Occipital lobe (tissue), 2 donors: ENCODE data around the gene USP47. TPM values are rescaled to one million over a fixed set of nuclear protein-coding genes. Genes with fewer than 3 reads are reported as not detected.

Experiments
- DNase-seq: peaks from one replicate; lab custom pipeline; 2025; lab: John Stamatoyannopoulos, UW
- total RNA-seq: library from RNA; depleted of rRNA; stranded (reverse); fragments of >200 nt; gene quantifications from one replicate; pipeline ENCODE4 v1.2.3, GENCODE V29; 2014

USP47 gene
- total RNA-seq, 1 donor from 2014 or later: 154 TPM

DNA sequence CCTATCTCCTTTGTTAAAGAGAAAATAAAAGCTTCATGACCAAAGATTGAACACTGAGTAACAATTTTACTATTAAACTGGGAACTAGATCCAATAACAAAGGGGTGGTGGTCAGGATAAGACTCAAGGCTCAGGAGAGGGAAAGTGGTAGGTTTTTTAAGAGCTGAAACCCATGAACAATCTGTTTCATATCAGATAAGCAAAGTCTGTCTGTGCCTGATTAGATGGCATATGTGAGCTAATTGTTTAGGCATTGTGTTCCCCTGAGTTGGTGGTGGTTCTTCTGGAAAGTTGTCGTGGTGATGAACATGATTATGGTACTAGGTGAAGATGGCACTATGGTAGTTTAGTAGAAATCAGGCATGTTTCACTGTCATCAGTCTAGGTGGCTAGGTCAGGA, 24.4 kb downstream of the USP47 start:
- no peak for DNase-seq

DNA sequence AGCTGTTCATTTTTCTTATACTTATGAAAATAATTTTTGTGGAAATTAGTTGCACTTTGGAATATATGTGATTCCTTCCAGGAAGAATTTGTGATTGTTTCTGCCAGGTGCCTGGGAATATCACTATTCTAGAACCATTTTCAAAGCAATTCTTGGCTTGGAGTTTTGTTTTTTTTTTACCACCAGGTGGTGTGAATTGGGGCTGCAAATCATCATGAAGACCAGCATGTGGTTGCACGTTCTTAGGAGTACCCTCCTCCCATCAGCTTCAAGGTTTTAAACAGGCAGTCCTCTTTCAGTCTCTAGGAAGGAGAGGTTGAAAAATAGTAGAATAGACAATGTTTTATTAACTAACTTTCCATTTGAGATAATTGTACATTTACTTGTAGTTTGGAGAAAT, 25.9 kb downstream of the USP47 start:
- no peak for DNase-seq

DNA sequence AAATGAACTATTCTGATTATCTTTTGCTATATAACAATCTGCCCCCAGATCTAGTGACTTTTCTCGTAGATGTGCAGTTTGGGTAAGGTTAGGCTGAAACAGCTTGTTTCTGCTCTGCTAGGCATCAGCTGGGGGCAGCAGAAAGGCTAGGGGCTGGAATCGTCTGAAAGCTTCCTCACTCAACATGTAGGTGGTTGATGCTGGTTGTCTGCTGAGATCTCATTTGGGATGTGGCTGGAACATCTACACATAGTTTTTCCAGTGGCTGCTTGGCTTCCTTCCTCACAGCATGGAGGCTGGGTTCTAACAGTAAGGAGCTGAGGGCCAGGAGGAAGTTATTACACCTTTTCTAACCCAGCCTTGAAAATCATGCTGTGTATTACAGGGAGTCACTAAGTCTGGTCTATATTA, 30.2 kb downstream of the USP47 start:
- no peak for DNase-seq

DNA sequence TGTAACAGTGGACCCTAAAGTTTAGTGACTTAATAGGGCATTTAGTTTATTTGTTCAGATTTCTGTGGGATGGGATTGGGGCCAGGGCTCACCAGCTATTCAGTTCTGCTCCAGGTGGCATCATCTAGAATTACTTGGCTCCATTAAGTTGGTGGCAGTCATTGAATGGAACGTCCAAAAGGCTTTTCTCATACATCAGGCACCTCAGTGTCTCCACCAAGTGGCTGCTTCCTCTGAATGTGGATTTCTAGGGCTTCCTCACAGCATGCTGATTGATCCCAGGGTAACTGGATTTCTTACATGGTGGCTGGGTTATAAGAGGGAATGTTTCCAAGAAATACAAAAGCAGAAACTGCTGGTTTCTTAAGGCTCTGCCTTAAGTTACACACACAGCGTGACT, 34.7 kb downstream of the USP47 start:
- DNase-seq: no peak

DNA sequence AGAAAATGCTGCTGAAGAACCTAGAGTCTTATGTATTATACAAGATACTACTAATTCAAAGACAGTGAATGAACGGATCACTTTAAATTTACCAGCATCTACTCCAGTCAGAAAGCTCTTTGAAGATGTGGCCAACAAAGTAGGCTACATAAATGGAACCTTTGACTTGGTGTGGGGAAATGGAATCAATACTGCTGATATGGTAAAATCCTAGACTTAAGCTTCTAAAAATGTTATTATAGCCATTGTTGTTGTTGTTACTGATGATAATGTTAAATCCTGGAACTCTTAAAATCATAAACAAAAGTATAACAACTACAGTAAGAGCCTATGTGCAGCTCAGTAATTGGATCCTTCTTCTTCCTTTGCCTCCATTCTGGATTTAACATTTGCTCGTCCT, 38.4 kb downstream of the USP47 start:
- no peak for DNase-seq

DNA sequence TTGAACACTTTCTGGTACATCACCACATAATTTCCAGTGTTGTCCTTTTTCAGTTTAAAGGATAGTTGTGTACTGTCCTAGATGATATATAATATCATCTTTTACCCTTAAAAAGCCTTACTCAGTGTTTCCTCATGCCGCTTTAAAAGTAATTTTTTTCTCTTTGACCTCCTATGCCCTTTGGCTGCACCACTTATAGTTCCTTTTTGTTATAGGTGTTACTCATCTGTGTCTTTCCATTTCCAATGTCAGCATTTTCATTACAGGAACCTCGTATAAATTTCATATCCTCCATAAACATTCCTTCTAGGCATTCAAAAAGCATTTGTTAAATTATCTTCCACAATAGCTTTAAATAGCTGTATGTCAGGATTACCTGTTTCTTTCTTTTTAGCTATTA, 40.8 kb downstream of the USP47 start:
- DNase-seq: no peak

DNA sequence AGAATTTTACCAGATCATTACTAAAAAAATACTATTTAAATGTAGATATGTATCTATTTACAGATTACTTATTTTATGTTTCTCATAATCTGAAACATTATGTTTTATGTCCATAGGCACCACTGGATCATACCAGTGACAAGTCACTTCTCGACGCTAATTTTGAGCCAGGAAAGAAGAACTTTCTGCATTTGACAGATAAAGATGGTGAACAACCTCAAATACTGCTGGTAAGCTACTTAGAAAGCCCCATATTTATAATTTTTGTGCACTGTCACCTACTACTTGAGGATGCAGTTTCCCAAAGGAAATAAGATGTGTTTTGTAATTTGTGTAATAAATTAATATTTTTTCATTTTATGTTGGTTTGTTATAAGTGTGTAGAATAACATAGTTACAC, 42.6 kb downstream of the USP47 start:
- DNase-seq: no peak

DNA sequence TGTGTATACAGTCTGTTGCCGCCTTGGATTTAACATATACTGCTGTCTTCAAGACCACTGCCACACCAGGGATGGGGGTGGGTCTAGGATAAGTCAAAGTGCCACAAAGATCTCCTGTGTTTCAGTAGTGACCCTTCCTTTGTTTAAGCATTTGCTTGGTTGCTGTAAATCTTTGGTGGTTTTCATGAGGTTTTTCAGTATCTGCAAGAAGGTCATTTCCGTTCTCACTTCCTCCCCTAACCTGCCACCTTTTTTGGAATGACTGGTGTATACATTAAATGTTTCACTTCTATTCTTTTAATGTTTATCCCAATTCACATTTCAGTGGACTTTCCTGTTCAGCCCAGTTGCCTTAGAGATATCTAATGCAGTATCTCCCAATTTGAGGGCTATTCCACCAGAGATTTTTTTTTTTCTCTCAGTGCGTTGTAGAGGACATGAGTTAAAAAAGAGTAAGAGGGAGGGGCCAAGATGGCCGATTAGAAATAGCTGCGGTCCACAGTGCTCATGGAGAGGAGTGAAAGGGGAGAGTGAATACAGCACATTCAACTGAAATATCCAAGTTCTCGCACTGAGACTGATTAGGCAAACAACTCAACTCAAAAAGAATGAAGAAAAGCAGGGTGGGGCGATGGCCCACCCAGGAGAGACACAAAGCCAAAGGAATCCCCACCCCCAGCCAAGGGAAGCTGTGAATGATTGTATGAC, 43.2 kb downstream of the USP47 start:
- DNase-seq: no peak

DNA sequence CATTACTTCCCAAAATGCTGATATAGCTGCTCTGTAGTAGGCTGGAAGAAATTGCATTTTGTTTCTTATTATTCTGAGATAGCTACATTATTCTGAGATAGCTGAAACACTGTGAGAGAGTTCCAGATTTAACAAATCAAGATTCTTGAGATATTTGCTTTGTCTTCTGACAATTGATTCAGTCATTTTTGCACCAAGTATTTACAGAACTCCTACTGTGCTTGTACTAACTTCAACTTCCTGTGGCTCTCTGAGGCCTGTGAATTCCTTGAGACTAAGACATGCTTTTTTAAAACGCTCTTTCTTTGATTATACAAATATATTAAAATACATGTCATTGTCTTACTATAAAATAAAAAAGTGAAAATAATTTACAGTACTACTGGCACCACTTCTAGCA, 52.7 kb downstream of the USP47 start:
- no peak for DNase-seq

DNA sequence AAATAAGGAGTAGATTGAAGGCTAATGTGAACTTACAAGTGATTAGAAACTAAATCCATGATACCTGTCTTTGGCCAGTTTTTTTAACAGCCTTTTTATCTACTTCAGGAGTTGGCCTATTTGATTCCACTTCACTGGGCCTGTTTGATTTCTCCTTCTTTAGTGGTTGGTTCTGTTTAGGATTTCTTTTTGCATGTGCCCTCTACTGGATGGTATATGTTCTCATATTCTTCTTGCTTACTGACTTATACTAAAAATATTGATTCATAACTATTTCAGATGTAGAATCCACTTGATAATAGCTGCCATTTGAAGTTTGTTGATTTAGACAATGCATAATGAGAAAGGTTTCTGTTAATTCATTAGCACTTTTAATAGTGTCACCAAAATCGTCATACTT, 53.9 kb downstream of the USP47 start:
- DNase-seq: no peak

DNA sequence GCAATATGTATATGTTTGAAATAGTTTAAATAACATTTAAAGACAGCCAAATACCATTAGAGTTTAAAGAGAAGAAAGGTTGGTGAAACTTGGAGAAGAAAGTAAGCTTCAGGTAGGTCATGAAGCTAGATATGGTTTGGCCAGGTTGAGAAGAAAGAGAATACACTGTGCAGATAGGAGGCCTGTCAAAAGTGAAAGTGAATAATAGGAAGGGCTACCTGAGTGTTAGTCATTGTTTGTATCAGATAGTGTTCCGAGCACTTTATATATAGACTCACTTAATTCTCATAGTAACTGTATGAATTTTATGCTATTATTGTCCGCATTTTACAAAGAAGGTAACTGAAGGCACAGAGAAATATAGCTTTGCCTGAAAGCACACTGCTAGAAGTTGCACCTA, 56.9 kb downstream of the USP47 start:
- DNase-seq: no peak

DNA sequence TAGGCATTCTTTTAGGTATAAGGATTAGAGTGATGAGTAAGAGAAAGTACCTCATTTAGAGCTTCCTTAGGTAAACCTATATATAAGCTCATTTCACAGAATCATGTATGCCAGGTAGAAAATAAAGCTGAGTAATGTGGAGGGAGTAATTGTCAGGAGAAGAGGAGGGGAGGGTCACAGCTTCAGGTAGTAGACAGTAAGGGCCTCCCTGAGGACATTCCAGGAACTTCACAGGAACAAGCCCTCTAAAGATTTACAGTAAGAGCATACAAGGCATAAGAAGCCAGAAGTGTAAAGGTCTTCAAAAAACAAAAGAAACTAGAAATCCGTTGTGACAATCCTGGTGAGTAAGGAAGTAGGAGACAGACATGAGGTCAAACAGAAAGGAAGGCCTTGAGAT, 57.6 kb downstream of the USP47 start:
- no peak for DNase-seq

DNA sequence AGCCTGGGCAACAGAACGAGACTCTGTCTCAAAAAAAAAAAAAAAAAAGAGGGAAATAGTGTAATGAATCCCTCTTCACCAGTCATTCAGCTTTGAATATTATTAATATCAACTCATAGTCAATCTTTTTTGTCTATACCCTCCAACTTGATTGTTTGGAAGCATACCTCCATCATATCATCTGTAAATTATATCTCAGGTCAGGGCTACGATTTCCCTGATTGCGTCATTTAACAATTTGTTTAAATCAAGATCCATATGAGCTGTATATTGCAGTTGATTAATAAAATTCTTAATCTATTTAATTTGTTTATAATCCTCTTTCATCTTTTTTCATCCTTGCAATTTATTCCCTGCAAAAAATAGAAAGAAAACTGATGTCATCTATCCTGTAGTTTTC, 60.2 kb downstream of the USP47 start:
- DNase-seq: no peak

DNA sequence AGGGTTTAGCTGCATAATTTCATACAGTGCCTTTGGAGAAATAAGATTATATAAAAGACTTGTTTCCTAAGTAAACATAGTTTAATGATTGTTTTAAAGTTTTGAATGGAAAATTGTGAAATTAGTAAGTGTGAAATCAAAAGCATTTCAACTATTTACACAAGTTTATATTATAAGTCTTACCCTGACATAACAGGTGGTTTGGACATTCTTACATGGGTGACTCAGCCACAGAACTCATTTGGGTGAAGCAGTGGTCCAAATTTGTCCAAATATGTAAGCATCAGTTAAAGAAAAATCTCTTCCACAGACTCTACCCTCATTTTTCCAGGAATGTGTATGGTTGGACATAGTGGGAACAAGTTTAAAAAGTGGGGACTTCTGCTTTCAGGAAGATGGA, 68.0 kb downstream of the USP47 start:
- no peak for DNase-seq

DNA sequence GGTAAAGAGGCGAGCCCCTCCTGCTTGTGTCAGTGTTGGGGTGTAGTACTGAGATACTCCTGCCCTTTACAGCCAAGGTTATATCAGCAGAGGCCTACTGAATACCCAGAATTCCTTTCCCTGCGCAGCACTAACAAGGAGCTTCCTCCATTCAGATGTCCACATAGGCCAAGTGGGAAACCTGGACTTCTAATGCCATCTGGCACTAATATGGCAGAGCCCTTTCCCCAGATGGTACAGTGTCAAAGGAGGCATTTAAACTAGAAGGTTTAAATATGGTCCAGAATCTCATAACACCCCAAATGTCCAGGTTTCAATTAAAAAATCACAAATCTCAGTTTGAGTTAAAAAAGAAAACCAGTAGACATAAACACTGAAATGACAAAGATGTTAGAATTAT, 68.8 kb downstream of the USP47 start:
- DNase-seq: no peak

DNA sequence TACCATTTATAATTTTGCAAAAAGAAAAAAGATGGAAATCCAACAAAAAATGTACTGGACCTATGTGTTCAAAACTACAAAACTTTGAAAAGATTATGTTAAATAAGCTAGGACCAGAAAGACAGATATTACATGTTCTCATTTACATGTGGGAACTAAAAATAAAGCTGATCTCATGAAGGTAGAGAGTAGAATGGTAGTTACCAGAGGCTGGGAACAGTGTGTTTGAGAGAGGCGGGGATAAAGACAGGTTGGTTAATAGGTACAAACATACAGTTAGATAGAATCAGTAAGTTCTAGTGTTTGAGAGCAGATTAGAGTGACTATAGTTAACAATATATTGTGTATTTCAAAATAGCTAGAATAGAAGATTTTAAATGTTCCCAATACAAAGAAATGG, 71.6 kb downstream of the USP47 start:
- no peak for DNase-seq

DNA sequence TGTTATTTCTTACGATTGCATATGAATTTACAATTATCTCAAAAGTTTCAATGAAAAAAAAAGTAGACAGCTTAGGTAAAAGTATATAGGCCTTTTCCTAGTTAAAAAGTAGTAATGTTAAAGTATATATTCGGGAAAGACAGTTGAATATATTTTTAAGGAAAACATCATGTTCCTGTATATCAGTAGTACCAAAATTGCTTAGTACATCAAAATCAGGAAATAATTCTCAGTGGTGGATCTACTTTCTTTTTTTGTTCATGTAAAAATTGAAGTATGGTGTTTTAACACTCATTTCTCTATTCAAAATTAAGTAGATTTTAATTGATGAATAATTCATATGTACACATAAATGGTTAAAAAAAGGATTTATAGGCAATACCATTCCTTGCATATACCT, 73.9 kb downstream of the USP47 start:
- DNase-seq: no peak

DNA sequence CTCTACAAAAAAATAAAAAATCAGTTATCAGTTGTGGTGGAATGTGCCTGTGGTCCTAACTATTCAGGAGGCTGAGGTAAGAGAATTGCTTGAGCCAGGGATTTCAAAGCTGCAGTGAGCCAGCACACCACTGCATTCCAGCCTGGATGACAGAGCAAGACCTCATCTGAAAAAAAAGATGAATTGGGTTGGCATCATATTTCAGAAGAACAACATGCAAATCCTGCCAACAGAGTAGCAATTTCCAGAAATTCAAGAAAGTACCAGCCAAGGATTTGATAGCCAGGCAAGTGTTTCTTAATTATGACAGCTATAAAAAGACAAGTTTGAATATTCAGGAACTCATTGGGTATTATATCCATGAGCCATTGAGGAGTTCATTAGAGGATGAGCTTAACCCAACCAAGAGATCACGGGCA, 75.2 kb downstream of the USP47 start:
- DNase-seq: no peak

DNA sequence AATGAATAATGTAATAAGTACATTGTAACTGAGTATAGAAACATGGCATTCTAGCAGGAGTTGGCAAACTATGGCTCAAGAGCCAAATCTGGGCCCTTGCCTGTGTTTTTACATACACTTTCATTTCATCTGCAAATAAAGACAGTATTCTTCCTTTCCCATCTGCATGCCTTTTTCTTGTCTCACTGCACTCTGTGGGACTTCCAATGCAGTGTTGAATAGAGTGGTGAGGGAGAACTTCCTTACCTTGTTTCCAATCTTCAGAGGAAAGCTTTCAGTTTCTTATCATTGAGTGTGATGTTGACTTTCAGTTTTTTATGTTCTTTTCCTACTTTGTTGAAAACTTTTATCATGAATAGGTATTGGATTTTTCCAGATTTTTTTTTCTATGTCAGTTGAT, 82.1 kb downstream of the USP47 start:
- DNase-seq: no peak

DNA sequence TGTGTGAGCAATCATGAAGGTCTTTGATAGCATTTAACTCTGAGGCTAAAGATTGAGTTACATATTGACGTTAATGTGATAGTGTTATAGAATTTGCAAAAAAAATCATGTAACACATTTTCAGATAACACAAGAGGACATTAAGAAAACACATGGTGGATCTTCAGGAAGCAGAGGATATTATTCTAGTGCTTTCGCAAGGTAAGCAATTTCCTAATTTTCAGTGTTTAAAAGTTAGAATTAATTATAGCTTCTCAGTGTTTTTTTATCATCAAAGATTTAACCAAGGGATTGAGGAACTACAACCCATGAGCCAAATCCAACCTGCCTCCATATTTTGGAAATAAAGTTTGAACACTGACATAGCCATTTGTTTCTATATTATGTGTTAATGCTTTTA, 88.1 kb downstream of the USP47 start:
- DNase-seq: no peak

DNA sequence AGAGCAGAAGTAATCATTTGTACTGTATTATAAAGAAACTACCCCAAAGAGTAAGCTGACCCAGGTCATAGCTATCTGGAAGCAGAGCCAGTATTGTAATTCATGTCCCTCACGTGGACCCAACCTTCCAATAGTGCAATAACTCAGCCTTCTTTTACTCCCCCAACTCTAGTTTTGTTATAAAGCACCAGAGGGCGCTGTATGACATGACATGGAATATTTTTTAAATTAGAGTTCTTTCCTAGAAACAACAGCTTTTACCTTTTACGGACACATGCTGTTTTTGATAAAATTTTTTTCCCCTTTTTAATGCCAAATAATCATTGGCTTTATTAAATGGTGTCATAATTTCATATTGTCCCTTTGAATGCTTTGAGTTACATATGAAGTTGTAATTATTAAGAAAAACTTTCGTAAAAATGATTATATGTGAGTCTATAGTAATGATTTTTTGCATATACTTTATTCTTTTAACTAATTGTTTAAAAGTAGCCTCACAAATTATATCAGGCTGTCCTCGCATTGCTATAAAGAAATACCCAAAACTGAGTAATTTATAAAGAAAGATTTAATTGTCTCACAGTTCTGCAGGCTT, 89.8 kb downstream of the USP47 start:
- DNase-seq: no peak

DNA sequence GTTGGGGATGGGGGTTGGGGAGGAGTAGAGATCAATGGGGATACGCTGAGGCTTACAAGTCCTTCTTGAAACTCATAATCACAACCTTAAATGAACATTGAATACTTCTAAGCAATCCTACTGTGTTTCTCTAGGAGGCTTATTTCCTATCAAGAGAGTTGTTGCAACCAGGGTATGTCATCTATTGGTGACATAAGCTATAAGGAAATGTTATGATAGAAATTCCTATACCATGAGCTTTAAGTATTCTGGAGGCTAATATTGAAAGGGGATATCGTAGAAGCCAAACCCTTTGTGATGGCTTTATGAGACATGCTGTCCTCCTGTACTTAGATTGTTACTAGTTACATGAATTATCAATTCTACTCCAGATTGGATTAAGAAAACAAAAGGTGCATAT, 93.8 kb downstream of the USP47 start:
- DNase-seq: no peak

DNA sequence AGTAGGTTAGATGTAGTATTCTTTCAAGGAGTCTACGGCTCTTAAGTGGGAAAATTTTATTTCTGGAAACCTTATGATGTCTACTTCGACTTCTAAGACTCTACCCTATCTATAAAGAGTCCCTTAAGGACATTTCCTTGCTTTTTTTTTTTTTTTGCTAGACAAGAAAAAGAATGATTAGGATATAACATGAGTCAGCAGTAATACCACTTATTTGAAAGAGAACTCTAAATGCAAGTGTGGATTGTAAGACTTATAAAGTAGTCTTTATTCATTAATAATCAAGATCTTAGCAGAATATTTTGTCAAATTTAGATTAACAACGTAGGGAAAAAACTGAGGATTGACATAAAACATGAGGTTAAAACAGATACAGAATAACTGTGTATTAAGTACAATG, 95.7 kb downstream of the USP47 start:
- DNase-seq: no peak

DNA sequence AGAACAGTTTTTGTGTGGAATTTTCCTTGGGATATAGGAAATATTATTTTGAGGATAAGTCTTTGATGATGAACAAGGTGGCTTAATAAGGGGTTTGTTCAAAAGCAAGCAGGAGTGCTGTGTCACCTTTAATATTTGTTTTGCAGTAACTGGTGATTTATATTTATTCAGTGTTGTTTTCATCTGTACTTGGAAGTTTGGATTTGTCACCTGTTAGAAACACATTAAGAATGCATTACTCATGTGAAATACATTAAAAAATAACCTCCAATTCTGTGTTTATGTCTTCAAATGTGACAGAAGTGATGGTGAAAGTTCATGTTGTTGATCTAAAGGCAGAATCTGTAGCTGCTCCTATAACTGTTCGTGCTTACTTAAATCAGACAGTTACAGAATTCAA, 96.2 kb downstream of the USP47 start:
- no peak for DNase-seq
